GM21825 (cell line): ENCODE measurements around the gene TWIST2.

Experiments
- ATAC-seq: cut with Tn5 transposase; IDR thresholded peaks from one replicate; pipeline ENCODE4 v1.9.1; 2021; ENCODE audit warnings: mild to moderate bottlenecking, moderate library complexity; ENCODE audit not compliant: unreplicated experiment

TWIST2 gene

DNA sequence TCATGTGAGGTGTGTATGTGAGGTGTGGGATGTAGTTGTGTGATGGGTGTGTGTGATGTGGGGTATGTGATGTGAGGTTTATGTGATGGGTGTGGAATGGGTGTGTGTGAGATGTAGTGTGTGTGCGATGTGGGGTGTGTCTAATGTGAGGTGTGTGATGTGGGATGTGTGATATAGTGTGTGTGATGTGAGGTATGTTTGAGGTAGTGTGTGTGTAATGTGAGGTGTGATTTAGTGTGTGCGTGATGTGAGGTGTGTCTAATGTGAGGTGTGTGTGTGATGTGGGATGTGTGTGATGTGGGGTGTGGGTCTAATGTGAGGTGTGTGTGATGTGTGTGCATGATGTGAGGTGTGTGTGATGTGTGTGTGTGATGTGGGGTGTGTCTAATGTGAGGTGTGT is 55.3 kb downstream of the TWIST2 start:
- ATAC-seq, result no peak

- no peak for ATAC-seq
Measured at GRCh38 chr2:238904177-238904576, 56.3 kb downstream of the TWIST2 start.

- no peak for ATAC-seq
Measured at GRCh38 chr2:238904716-238905115, 56.8 kb downstream of the TWIST2 start.

DNA sequence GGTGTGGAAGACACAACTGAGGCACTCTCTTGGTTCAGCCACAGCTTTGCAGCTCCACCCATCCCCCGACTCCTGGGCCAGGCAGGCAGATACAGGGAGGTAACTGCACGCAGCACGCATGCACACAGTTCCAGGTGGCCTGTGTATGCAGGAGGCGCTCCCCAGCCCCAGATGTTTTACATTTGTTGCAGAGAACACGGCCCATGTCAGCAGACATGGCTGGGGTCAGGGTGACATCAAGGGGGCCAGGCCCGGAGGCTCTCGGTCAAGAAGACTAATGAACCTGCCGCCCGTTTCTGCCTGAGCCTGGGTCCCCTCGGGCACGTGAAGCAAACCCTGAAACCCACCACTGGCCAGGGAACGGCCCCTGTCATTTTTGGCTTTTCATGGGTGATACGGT is 57.3 kb downstream of the TWIST2 start:
- no peak for ATAC-seq

- no peak for ATAC-seq
Measured at GRCh38 chr2:238905644-238906043, 57.8 kb downstream of the TWIST2 start.

GRCh38 chr2:238906254-238906935 is 58.5 kb downstream of the TWIST2 start:
- ATAC-seq, result no peak

- ATAC-seq, result no peak
Measured at GRCh38 chr2:238906936-238907716, 59.2 kb downstream of the TWIST2 start.

- no peak for ATAC-seq
Measured at GRCh38 chr2:238907717-238908173, 59.9 kb downstream of the TWIST2 start.

- ATAC-seq, result no peak
Measured at GRCh38 chr2:238908960-238909951, 61.4 kb downstream of the TWIST2 start.

- no peak for ATAC-seq
Measured at GRCh38 chr2:238910751-238911351, 63.0 kb downstream of the TWIST2 start.

- ATAC-seq, result no peak
Measured at GRCh38 chr2:238911376-238912227, 63.7 kb downstream of the TWIST2 start.

GRCh38 chr2:238912228-238912915 is 64.5 kb downstream of the TWIST2 start:
- no peak for ATAC-seq

DNA sequence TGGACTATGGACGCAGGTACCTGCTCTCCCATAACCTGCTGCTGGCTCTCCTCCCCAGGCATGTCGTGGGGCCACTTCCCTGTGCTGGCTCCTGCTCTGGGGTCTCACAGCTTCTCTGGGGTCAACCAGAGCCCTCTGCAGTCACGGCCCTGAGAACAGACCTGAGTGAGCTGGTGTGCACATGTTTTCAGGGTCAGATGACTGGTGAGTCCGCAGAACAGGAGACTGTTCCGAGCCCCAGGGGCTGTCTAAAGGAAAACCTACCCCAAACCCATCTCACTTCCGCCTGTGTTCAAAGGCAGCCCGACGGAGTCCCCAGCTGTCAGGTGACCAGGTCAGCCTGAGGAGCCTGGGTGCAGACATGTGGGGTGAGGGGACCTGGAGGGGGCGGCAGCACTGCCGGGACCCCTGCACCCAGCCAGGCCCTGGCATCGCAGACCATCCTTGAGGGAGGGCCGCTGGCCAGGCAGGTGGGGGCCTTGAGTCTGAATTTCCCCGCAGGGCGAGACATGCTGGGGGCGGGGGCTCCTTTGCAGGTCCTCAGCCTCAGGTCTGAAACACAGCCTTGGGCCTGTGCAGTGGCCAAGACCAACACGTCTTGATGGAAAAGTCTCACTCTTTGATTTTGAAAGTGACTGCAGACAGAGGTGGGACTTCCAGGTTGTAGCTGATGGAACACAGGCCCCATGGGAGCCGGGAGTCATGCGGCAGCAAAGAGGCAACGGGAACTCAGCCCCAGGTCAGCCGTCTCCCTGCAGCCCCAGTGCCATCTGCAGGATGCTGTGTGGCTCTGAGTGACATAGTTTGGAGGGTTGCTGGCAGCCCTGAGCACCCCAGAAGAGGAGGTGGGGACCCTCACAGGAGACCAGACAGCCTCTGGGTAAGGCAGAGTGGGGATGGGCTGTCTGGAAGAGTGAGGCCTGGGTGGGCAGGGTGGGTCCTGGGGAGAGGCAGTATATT is 65.3 kb downstream of the TWIST2 start:
- no peak for ATAC-seq

DNA sequence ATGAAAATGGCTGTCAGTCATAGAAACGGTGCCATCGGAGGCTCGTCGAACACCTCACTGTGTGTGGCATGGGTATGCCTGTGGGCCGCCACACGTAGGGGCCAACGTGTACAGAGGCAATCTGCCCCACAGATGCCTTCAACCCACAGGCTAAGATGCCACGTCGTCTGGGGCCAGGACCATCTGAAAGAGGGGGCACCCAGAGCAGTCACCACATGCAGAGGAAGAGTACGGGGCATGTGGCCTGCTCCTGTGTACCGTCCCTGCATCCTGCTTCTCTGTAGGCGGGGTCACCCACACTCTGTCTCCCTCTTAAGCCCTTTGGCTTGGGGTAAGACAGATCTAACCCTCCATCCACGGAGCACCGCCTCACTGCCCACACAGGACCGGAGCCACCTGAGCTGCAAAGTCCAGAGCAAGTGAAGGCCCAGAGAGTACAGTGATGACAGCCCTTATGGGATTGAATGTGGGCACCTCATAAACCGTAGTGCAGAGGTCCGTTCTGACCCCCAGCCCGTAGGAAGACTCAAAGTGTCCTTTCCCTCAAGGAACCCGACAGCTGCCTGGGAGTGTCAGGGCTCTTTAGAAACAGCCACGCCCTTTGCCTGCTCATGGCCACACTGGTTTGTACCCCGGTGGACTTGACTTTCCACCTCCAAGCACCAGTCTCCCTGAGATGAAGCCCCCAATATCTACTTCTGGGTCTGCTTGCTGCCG is 66.2 kb downstream of the TWIST2 start:
- no peak for ATAC-seq

DNA sequence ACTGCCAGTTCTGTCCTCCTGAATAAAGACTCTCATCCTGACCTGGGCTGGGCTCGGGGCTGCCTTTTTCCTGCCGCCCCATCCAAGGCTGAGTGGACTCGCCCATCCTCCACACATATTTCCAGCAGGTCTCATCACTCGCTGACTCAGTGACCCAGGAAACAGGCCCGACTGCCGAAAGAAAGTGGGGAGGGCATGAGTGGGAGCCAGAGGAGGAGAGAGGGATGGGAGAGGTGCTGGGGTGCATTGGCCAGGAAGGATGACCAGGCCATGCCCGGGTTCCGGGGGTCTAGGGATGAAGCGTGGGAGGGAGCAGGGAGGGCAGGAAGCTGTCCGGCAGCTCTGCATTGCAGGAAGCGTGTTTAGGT is 66.7 kb downstream of the TWIST2 start:
- no peak for ATAC-seq

DNA sequence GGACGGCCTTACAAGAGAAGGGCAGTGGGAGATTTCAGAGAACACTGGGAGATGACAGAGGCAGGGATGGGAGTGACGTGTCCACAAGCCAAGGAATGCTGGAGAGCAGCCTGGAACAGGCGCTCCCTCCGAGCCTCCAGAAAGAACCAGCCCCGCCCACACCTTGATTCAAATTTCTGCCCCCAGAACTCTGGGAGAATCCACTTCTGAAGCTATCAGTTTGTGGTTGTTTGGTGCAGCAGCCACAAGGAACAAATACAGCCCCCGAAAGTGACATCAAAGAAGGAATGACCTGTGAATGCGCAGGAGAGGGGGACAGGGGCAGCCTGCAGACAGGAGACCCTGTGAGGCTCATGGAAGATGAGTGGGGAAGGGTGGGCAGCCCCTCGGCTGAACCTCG is 67.3 kb downstream of the TWIST2 start:
- no peak for ATAC-seq

GRCh38 chr2:238915596-238915995 is 67.7 kb downstream of the TWIST2 start:
- no peak for ATAC-seq
